Lower leg skin (tissue), 4 donors: ENCODE data around the gene JARID2. TPM values are rescaled to one million over a fixed set of nuclear protein-coding genes. Genes with fewer than 3 reads are reported as not detected.

Source experiments
- DNase-seq, 2 donors: peaks; one replicate each; pipeline ENCODE4 v3.0.0-alpha.2; 2019; ENCODE audit warnings: low spot score in 2 of 2
- H3K4me3 ChIP-seq: fragments of 200-600 bp; sonication (generic); 2 replicates; pipeline ENCODE4 v1.5.1; 2017; ENCODE audit warnings: mild to moderate bottlenecking, low read depth; ENCODE audit not compliant: poor library complexity, severe bottlenecking
- CTCF ChIP-seq, 3 donors: fragments of 450-650 bp; IDR thresholded peaks; one replicate each; pipeline ENCODE4 v1.5.1; 2016; ENCODE audit warnings: antibody characterized with exemption in 3 of 3, mild to moderate bottlenecking in 3 of 3, moderate library complexity in 2 of 3
- POLR2A ChIP-seq, 2 donors: fragments of 450-650 bp; IDR thresholded peaks; one replicate each; pipeline ENCODE4 v1.6.1; 2016 to 2017; ENCODE audit warnings: antibody characterized with exemption in 2 of 2, mild to moderate bottlenecking in 1 of 2, moderate library complexity in 1 of 2
- WGBS, 2 donors: methylation state at CpG; one replicate each; pipeline ENCODE4 v1.1.5; 2018; 5-methylcytosine and 5-hydroxymethylcytosine counted together
- intact Hi-C: fragments of 100-400 bp; cut with DNase I; formaldehyde crosslinking; loops from one replicate; pipeline ENCODE4 v1.15.0; 2023; ENCODE audit warnings: low total_unique reads
- total RNA-seq, 4 donors: library from RNA; depleted of rRNA; stranded (reverse); fragments of >200 nt; gene quantifications; one replicate each; pipeline ENCODE4 v1.1.0, GENCODE V29; 2016

The JARID2 gene
- total RNA-seq, 4 donors from 2014 or later = 17.9 to 24.2 (median 21.6) TPM

GRCh38 chr6:15477746-15478145 is 231.9 kb downstream of the JARID2 start:
- intact Hi-C loops = no loop called here
- DNase-seq = no peak
- TF ChIP-seq POLR2A (IDR thresholded peaks at IDR 0.05) (no peak), CTCF (IDR thresholded peaks at IDR 0.05) (no peak)
- 54 to 61% methylated on average over 5 of the region's 5 CpGs for WGBS, 2 donors
- H3K4me3 ChIP-seq = no peak overlapping the region

GRCh38 chr6:15479761-15480160 is 233.9 kb downstream of the JARID2 start:
- no peak for TF ChIP-seq CTCF (IDR thresholded peaks at IDR 0.05)
- no peak for DNase-seq
- H3K4me3 ChIP-seq = no peak overlapping the region
- intact Hi-C loops = no loop called here
- WGBS, 2 donors = 40 to 44% methylated on average over 5 of the region's 5 CpGs

- DNase-seq = no peak
- no peak for TF ChIP-seq POLR2A (IDR thresholded peaks at IDR 0.05)
- no peak for TF ChIP-seq CTCF (IDR thresholded peaks at IDR 0.05)
- 80 to 90% methylated on average over 7 of the region's 7 CpGs for WGBS, 2 donors
- no peak overlapping the region for H3K4me3 ChIP-seq
- intact Hi-C loops = no loop called here
These were observed 234.7 kb downstream of the JARID2 start for GRCh38 chr6:15480525-15480924.

GRCh38 chr6:15481390-15482291 is 235.8 kb downstream of the JARID2 start:
- no peak for DNase-seq
- intact Hi-C loops = no loop called here
- WGBS, 2 donors = 73 to 86% methylated on average over 10 of the region's 10 CpGs
- TF ChIP-seq CTCF (IDR thresholded peaks at IDR 0.05) (no peak), POLR2A (IDR thresholded peaks at IDR 0.05) (no peak)
- no peak overlapping the region for H3K4me3 ChIP-seq

GRCh38 chr6:15483060-15483459 is 237.2 kb downstream of the JARID2 start:
- no peak for DNase-seq
- WGBS, 2 donors = 91 to 100% methylated on average over 1 of the region's 1 CpG
- H3K4me3 ChIP-seq = no peak overlapping the region
- intact Hi-C loops = no loop called here
- no peak for TF ChIP-seq POLR2A (IDR thresholded peaks at IDR 0.05)
- TF ChIP-seq CTCF (IDR thresholded peaks at IDR 0.05) = no peak
